Trophoblast cell (in vitro differentiated cells and primary cell): ENCODE results near the gene SPATS2L.

Source experiments
- DNase-seq, 2 donors: peaks; one replicate each; pipeline ENCODE4 v3.0.0-alpha.2; 2016
- H2AFZ ChIP-seq: 2 replicates; pipeline ENCODE4 v1.6.1; 2013; ENCODE audit warnings: low read length, moderate library complexity, mild to moderate bottlenecking; ENCODE audit not compliant: insufficient read depth, poor library complexity
- H2AK5ac ChIP-seq: 2 replicates; pipeline ENCODE4 v1.6.1; 2013; ENCODE audit warnings: mild to moderate bottlenecking, low read length
- H2BK120ac ChIP-seq: 2 replicates; pipeline ENCODE4 v1.6.1; 2013; ENCODE audit warnings: low read length, mild to moderate bottlenecking, moderate library complexity; ENCODE audit not compliant: insufficient read depth, poor library complexity
- H2BK12ac ChIP-seq: 2 replicates; pipeline ENCODE4 v1.6.1; 2013; ENCODE audit warnings: mild to moderate bottlenecking, low read length, moderate library complexity
- H2BK5ac ChIP-seq: 2 replicates; pipeline ENCODE4 v1.6.1; 2013; ENCODE audit warnings: low read length, low read depth, moderate library complexity, mild to moderate bottlenecking; ENCODE audit not compliant: poor library complexity
- H3K14ac ChIP-seq: 2 replicates; pipeline ENCODE4 v1.6.1; 2013; ENCODE audit warnings: mild to moderate bottlenecking, low read length
- H3K18ac ChIP-seq: 2 replicates; pipeline ENCODE4 v1.6.1; 2013; ENCODE audit warnings: mild to moderate bottlenecking, low read length
- H3K23ac ChIP-seq: 2 replicates; pipeline ENCODE4 v1.6.1; 2013; ENCODE audit warnings: low read length
- H3K27ac ChIP-seq: 2 replicates; pipeline ENCODE4 v1.5.1; 2013; ENCODE audit warnings: low read depth, mild to moderate bottlenecking, inconsistent platforms, low read length, moderate library complexity
- H3K27me3 ChIP-seq: 2 replicates; pipeline ENCODE4 v1.6.1; 2013; ENCODE audit warnings: inconsistent platforms, mild to moderate bottlenecking, low read length, moderate library complexity; ENCODE audit not compliant: insufficient read depth
- H3K36me3 ChIP-seq, 2 experiments: 1 replicate in 1 of 2; 2 replicates in 1 of 2; pipeline ENCODE4 v1.6.1; 2013; ENCODE audit warnings: low read length in 2 of 2, mild to moderate bottlenecking in 2 of 2, moderate library complexity in 1 of 2; ENCODE audit not compliant: insufficient read depth in 2 of 2, control insufficient read depth in 1 of 2
- H3K4ac ChIP-seq: 2 replicates; pipeline ENCODE4 v1.6.1; 2013; ENCODE audit warnings: low read depth, mild to moderate bottlenecking, low read length, moderate library complexity
- H3K4me1 ChIP-seq, 2 experiments: 1 replicate in 1 of 2; 2 replicates in 1 of 2; pipeline ENCODE4 v1.6.1; 2013; ENCODE audit warnings: low read length in 2 of 2, mild to moderate bottlenecking in 2 of 2, moderate library complexity in 1 of 2; ENCODE audit not compliant: insufficient read depth in 2 of 2, control insufficient read depth in 1 of 2
- H3K4me2 ChIP-seq: 2 replicates; pipeline ENCODE4 v1.6.1; 2013; ENCODE audit warnings: inconsistent platforms, mild to moderate bottlenecking, low read length, moderate library complexity
- H3K4me3 ChIP-seq: 2 replicates; pipeline ENCODE4 v1.5.1; 2013; ENCODE audit warnings: mild to moderate bottlenecking, low read depth, low read length, inconsistent platforms
- H3K79me1 ChIP-seq: one replicate; pipeline ENCODE4 v1.6.1; 2013; ENCODE audit warnings: low read length
- H3K79me2 ChIP-seq: 2 replicates; pipeline ENCODE4 v1.6.1; 2013; ENCODE audit warnings: low read length, mild to moderate bottlenecking; ENCODE audit not compliant: control insufficient read depth, insufficient read depth, poor library complexity
- H3K9ac ChIP-seq: 2 replicates; pipeline ENCODE4 v1.6.1; 2013; ENCODE audit warnings: mild to moderate bottlenecking, low read length
- H3K9me3 ChIP-seq: 2 replicates; pipeline ENCODE4 v1.6.1; 2013; ENCODE audit warnings: low read depth, mild to moderate bottlenecking, control low read depth, inconsistent platforms, low read length; ENCODE audit not compliant: insufficient read depth
- H4K12ac ChIP-seq: 2 replicates; pipeline ENCODE4 v1.6.1; 2013; ENCODE audit warnings: low read depth, mild to moderate bottlenecking, low read length, moderate library complexity
- H4K8ac ChIP-seq: 2 replicates; pipeline ENCODE4 v1.6.1; 2013; ENCODE audit warnings: low read depth, mild to moderate bottlenecking, low read length, moderate library complexity
- H4K91ac ChIP-seq: one replicate; pipeline ENCODE4 v1.6.1; 2013; ENCODE audit warnings: low read depth, mild to moderate bottlenecking, low read length, moderate library complexity
- WGBS: extraction: QIAGEN DNeasy Blood & Tissue Kit; methylation state at CpG from one replicate; pipeline ENCODE4 v1.1.7; 2013; ENCODE audit warnings: missing lambda C conversion rate; ENCODE audit not compliant: insufficient read length, insufficient coverage; ENCODE audit errors: extremely low coverage; 5-methylcytosine and 5-hydroxymethylcytosine counted together

The SPATS2L gene

DNA sequence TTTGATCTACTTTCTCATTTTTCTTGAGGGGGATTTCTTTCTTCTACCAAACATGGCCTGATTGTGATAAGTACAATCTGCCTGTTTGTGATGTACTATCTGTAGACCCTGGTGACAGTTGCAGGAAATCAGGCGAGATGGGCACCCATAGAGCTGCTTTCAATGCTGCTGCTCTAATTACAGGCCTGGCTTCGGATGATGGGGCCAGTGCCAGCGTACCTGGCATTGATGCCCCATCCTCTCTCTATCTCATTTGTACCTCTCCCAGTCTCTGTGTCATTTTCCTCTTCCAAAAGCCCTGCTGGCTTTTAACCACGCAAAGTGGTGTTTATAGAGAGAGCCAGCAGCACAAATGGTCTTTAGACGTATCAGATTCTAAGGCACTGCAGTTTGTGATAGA lies 133.5 kb downstream of the SPATS2L start:
- H3K79me2 ChIP-seq, result no peaks in the 10 kb centered on the region
- no peaks in the 10 kb centered on the region for H3K4me1 ChIP-seq
- H3K4ac ChIP-seq, result no peak overlapping the region
- H3K9ac ChIP-seq, result no peak overlapping the region
- H3K14ac ChIP-seq, result no peak overlapping the region
- H2BK120ac ChIP-seq, result no peak overlapping the region
- H3K9me3 ChIP-seq, result no peaks in the 10 kb centered on the region
- no peak overlapping the region for H3K27ac ChIP-seq
- H3K79me1 ChIP-seq, result no peaks in the 10 kb centered on the region
- no peak overlapping the region for H3K4me3 ChIP-seq
- H3K27me3 ChIP-seq, result no peaks in the 10 kb centered on the region
- no peak overlapping the region for H2BK12ac ChIP-seq
- H4K12ac ChIP-seq, result no peak overlapping the region
- no peak overlapping the region for H4K91ac ChIP-seq
- no peak overlapping the region for H3K18ac ChIP-seq
- DNase-seq, result no peak
- no peak overlapping the region for H3K23ac ChIP-seq
- H3K36me3 ChIP-seq, result peaks cover 13 to 36% of the 10 kb centered on the region in 2 experiments
- H4K8ac ChIP-seq, result no peak overlapping the region
- H2AFZ ChIP-seq, result no peak overlapping the region
- H3K4me2 ChIP-seq, result no peak overlapping the region
- no peak overlapping the region for H2BK5ac ChIP-seq
- no peak overlapping the region for H2AK5ac ChIP-seq
- WGBS, result no CpG with 5 or more reads among the region's 5 CpGs

DNA sequence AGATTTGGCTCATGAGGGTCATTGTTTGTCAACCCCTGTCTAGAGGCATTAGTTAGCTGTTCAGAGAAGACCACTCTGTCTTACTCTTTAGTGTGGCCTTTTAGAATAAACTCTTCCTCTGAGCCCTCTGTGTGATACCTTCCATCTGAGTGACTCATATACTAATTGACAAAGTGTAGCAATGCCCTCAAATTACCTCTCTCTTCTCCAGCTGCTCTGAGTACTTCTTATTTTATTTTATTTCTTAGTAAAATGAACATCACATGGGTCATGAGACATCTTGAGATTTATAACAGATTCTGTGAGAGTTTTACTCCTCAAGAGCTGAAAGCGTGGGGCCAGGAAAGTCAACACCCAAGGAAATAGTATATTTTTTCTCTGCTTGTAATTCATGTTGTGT lies 136.0 kb downstream of the SPATS2L start:
- no peak overlapping the region for H3K4ac ChIP-seq
- no peaks in the 10 kb centered on the region for H3K9me3 ChIP-seq
- no peak overlapping the region for H2BK12ac ChIP-seq
- no peak overlapping the region for H3K23ac ChIP-seq
- no peaks in the 10 kb centered on the region for H3K79me1 ChIP-seq
- H3K27ac ChIP-seq, result no peak overlapping the region
- H2AK5ac ChIP-seq, result no peak overlapping the region
- no peak overlapping the region for H3K4me2 ChIP-seq
- no peaks in the 10 kb centered on the region for H3K4me1 ChIP-seq
- no peak overlapping the region for H4K12ac ChIP-seq
- H2BK120ac ChIP-seq, result no peak overlapping the region
- peak in 1 of 2 donors; percentile 7 for DNase-seq
- no peak overlapping the region for H3K4me3 ChIP-seq
- H3K36me3 ChIP-seq, result peaks cover 18 to 38% of the 10 kb centered on the region in 2 experiments
- no peaks in the 10 kb centered on the region for H3K27me3 ChIP-seq
- H2AFZ ChIP-seq, result no peak overlapping the region
- H3K79me2 ChIP-seq, result no peaks in the 10 kb centered on the region
- no peak overlapping the region for H3K14ac ChIP-seq
- no peak overlapping the region for H4K8ac ChIP-seq
- H3K9ac ChIP-seq, result no peak overlapping the region
- no peak overlapping the region for H3K18ac ChIP-seq
- WGBS, result no CpG with 5 or more reads among the region's 1 CpG
- H4K91ac ChIP-seq, result no peak overlapping the region
- H2BK5ac ChIP-seq, result no peak overlapping the region

DNA sequence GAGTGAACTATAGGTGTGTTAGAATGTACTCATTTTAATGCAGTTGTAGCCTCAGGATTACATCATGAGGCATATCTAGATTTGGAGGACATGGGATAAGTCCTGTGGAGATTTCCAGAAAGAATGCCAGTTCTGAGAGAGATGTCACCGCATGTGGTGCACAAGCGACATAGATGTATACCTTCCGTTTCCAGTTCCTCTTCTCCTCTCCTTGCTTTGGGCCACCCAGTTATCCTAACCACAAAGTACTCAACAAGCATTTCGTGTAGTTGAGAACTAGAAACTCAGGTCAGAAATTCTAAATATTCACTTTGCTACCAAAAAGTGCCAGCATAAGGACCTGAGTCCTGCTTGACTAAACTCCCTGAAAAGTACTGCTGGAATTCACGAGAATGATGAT lies 136.9 kb downstream of the SPATS2L start:
- Histone ChIP-seq H3K18ac (no peak overlapping the region), H4K12ac (no peak overlapping the region), H2BK120ac (no peak overlapping the region), H3K23ac (no peak overlapping the region), H2AK5ac (no peak overlapping the region), H2AFZ (no peak overlapping the region), H3K27ac (no peak overlapping the region), H3K36me3 (peaks cover 20 to 37% of the 10 kb centered on the region in 2 experiments), H3K4me2 (no peak overlapping the region), H3K4me3 (no peak overlapping the region), H3K9me3 (no peaks in the 10 kb centered on the region), H3K9ac (no peak overlapping the region), H4K91ac (no peak overlapping the region), H3K4ac (no peak overlapping the region), H2BK12ac (no peak overlapping the region), H2BK5ac (no peak overlapping the region), H4K8ac (no peak overlapping the region), H3K14ac (no peak overlapping the region), H3K79me2 (no peaks in the 10 kb centered on the region), H3K4me1 (no peaks in the 10 kb centered on the region), H3K27me3 (no peaks in the 10 kb centered on the region), H3K79me1 (no peaks in the 10 kb centered on the region)
- WGBS, result no CpG with 5 or more reads among the region's 5 CpGs
- no peak for DNase-seq

DNA sequence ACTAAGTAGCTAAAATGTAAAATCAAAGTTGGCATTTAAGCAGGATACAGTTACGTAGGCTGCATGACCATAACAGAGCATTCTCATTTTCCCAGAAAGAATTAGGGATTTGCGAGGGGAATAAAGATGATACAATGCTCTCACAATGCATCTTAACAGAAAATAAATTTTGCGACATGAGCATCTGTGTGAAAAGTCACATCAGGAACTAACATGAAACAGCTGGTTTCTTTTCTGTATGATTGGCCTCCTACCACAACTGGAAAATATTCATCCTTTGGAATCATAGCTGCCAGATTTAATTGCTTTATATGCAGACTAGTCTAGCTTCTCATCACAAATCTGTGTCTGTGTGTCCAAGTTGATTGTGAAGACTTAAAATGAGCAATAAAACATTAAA lies 137.4 kb downstream of the SPATS2L start:
- H3K23ac ChIP-seq, result no peak overlapping the region
- H3K79me2 ChIP-seq, result no peaks in the 10 kb centered on the region
- peaks cover 20 to 37% of the 10 kb centered on the region in 2 experiments for H3K36me3 ChIP-seq
- H3K27me3 ChIP-seq, result no peaks in the 10 kb centered on the region
- no peak overlapping the region for H4K8ac ChIP-seq
- no peak overlapping the region for H4K12ac ChIP-seq
- no peak overlapping the region for H3K27ac ChIP-seq
- H3K14ac ChIP-seq, result no peak overlapping the region
- H3K4ac ChIP-seq, result no peak overlapping the region
- no peak overlapping the region for H2BK5ac ChIP-seq
- WGBS, result no CpG with 5 or more reads among the region's 3 CpGs
- H3K4me1 ChIP-seq, result no peaks in the 10 kb centered on the region
- no peaks in the 10 kb centered on the region for H3K79me1 ChIP-seq
- H2AK5ac ChIP-seq, result no peak overlapping the region
- H2BK12ac ChIP-seq, result no peak overlapping the region
- H3K4me3 ChIP-seq, result no peak overlapping the region
- H3K9me3 ChIP-seq, result no peaks in the 10 kb centered on the region
- no peak overlapping the region for H2BK120ac ChIP-seq
- H3K4me2 ChIP-seq, result no peak overlapping the region
- no peak overlapping the region for H3K9ac ChIP-seq
- no peak overlapping the region for H4K91ac ChIP-seq
- no peak overlapping the region for H3K18ac ChIP-seq
- no peak overlapping the region for H2AFZ ChIP-seq
- no peak for DNase-seq
